ENCODE data around the gene CCDC6.

Gene CCDC6

GRCh38 chr10:59741048-59741447 lies 165.3 kb downstream of the CCDC6 start:
- intact Hi-C loops (cut with DNase I), result no loop called here
- DNase-seq, result no peak

Data from posterior cingulate gyrus (tissue), 11 donors.